ENCODE results near the gene AGTR2.

GRCh38 chrX:116181300-116181699 is 10.8 kb downstream of the AGTR2 start:
- TF ChIP-seq CTCF (optimal IDR thresholded peaks at IDR 0.05 in 1 of 3, IDR thresholded peaks at IDR 0.05 in 1 of 3, conservative IDR thresholded peaks at IDR 0.05 in 1 of 3; ENCODE audit: extremely low read depth in 1 of 3, insufficient read depth in 2 of 3, low read length in 3 of 3) = no peak
- no peak for TF ChIP-seq EZH2 (IDR thresholded peaks at IDR 0.05; ENCODE audit: low read length)
